NCI-H2196 (cell line): Measurements from ENCODE around the gene CHST15.
"Not testable (repeated sequence)": the region's sequence is repeated elsewhere in the genome, so short reads cannot be mapped to it uniquely, and the experiment has no call there.

Source experiments
- DNase-seq: peaks from one replicate; lab custom pipeline; 2025; ENCODE audit not compliant: unreplicated experiment; lab: John Stamatoyannopoulos, UW

The CHST15 gene

DNA sequence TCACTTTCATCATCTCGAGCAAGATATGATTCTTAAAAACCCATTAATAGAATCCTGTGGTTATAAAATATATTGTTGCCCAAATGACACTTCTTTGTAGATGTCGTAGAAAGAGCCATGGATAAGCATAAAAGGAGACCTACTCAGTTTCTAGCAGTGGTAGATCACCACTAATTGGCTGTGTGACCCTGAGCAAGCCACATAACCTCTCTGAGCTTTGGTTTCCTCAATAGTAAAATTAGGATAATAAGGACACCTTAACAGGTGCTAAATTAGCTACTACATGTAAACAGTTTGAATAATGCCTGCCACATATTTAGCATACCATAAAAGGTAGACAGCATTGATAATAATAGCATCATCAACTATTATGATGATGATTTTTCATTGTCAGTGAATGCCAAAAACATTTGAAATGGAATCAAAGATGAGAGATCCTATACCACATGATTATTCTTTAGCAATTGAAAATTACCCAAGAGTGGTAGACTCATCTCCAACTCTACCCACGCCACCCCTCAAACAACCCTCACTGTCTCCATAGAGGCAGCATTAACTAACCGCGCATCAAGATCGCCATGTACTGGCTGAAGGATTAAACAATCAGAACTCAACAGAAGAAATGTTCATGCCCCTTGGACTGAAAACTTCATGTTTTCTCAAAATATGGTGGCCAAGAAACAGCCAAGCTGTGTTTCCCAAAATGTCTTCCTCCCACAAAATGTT, 45.8 kb downstream of the CHST15 start:
- no peak for DNase-seq

DNA sequence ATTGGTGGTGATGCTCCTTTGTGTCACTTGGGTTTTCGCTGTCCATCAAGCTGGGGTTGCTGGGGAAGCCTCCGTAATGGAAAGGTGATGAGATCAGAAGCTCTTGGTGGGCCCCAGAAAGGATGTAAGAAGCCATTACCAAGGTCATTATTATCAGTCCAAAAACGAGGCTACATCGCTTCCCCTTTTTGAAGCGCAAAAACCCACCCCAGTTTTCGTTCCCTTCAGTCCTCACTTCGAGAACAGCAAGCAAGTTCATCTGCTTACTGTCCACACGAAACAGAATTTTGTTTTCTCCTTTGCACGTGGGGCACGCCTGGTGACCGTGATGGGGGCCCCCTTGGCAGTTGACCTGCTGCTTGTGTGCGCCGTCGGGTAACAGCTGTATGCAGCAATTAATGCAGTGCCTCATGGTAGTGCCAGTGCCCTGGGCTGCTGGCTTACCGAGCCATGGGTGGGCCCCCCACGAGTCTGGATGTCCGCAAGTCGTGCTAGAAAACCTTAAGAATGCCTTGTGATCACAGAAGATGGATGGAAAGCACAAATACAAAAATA, 47.5 kb downstream of the CHST15 start:
- no peak for DNase-seq

DNA sequence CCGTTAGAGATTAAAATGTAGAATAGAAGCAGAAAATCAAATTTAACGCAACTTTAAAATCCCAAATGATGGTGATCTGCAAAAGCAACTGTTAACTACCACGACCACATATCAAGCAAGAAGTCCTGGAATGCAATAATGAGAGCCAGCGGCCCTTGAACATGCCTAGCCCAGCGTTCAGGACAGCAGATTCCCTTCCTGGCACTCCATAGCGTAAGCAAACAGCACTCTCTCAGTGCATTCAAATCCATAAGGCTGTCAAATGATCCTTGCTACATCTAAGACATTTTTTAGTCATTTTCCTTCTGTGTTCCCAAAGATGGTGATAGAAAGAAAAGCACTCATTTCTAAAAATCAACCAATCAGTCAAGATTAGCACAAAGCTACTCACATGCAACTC, 48.1 kb downstream of the CHST15 start:
- no peak for DNase-seq

DNA sequence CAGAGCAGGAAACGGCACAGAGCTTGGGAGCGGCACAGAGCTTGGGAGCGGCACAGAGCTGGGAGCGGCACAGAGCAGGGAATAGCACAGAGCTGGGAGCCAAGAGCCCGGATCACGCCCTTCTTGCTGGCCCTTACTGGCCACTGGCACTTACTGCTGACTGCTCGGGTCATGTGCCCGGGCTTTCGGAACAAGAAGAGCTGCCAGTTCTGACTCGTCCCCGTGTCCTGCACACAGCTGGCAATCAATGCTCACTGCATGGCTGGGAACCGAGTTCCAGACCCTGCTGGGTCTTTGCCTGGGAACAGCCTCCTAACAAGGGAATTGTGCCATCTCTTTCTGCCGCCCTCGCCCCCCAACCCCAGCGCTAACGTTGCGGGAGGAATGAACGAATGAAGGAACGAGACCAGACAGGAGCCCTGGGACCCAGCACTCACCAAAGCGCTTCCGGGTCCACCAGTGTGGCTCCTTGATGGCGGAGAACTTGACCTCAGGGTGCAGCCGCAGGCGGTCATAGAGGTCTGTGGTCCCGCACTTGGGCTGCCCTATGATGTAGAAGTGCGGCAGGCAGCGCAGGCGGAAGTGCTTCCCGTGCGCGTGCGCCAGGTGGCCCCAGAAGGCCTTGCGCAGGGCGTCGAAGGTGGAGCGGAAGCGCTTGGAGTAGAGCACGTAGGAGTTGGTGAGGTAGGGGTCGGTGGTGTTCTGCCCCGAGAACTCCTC, 49.1 kb downstream of the CHST15 start:
- no peak for DNase-seq

- no peak for DNase-seq
Observed at GRCh38 chr10:124043310-124044142, 49.9 kb downstream of the CHST15 start.

DNA sequence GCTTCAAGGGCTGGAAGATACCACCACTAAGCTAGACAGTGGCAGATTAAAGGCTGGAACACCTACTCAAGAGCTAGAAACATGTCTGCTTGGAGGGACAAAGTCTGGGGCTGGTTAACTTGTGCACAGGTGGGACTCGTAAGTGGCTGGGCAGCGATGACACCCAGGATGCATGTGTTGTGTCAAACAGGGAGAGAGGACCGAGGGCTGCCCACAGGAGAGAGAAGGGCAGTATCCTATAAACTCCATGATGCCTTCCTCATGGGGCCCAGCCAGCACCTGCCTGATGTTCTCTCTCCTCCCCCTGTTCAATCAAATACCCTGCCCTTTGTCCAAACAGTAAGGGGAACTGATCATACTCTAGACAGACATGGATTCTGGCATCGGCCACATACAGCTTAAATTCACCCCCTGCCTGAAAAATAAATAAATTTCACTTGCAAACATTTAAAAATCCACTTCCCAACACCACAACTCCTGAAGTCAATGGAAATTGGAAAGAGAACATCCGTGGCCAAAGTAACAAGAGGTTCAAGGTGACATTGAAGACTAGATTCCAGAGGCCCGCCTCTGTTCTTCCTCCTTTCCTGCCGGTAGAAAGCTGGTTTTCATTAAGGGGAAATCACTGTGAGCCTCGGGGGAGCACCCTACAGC, 50.6 kb downstream of the CHST15 start:
- no peak for DNase-seq

- no peak for DNase-seq
Observed at GRCh38 chr10:124041675-124042445, 51.5 kb downstream of the CHST15 start.

- no peak for DNase-seq
Observed at GRCh38 chr10:124040451-124041188, 52.8 kb downstream of the CHST15 start.

GRCh38 chr10:124039483-124040013, 53.9 kb downstream of the CHST15 start:
- no peak for DNase-seq

DNA sequence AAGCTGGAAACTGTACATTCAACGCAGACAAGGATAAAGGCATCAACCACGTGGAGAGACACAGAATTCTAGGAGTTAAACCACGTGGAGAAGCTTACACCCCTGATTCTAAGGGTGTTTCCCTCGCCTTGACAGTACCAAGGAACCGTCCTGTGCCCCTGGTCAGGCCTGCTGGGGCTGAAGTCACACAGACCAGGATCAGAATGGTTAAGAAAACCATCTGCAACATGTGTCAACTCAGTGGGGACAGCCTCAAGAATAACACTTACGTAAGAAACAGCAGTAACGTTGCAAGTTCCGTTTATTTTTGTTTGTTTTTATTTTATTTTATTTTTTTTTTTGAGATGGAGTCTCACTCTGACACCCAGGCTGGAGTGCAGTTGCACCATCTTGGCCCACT, 55.6 kb downstream of the CHST15 start:
- DNase-seq, result no peak

GRCh38 chr10:124037286-124037685, 56.1 kb downstream of the CHST15 start:
- no peak for DNase-seq

DNA sequence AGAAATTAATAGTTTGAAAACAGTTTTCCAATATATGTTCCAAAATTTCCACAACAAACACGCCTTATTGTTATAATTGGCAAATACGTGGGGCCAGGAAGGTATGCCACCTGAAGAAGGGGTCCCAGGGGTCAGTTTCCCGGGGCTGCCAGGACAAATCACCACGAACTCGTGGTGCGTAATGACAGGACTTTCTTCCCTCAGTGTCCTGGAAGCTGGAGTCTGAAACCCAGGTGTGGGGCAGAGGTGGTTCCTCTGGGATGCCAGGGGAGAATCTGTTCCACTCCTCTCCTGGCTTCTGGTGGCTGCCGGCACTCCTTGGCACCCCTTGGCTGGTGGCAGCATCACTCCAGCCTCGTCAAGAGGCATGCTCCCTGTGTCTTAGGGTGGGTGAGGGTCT, 56.7 kb downstream of the CHST15 start:
- no peak for DNase-seq

DNA sequence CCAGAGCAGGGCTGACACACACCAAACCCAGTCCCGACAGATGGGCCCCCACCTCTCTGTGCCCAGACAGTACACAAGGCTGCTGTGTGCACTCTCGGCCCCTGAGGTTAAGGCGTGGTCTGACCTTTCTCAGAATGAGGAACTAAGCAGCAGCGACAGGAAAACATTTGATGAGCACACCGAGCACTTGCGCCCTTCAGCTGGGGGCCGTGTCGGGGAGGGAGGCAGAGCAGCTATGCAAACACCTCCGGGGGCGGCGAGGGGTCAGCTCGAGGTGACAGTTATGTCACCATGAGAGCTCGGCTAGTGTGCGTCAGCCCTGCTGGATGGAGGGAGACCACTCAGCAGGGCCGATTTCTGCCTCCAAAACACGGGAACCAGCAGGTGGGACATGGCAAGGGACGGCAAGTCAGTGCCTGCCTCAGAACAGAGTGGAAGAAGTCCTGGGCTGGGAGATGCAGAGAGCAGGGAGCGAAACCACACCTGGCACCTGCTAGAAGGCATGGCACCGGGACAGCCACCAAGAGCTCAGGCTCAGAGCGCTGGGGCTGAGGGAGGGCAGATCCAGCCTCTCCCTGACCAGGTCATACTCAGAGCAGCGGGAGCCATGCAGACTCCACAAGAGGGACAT, 57.4 kb downstream of the CHST15 start:
- no peak for DNase-seq

- DNase-seq, result no peak
Observed at GRCh38 chr10:124035306-124035927, 58.0 kb downstream of the CHST15 start.

- DNase-seq, result not testable (repeated sequence)
Observed at GRCh38 chr10:124034576-124035305, 58.7 kb downstream of the CHST15 start.

GRCh38 chr10:124033887-124034218, 59.5 kb downstream of the CHST15 start:
- DNase-seq, result no peak

DNA sequence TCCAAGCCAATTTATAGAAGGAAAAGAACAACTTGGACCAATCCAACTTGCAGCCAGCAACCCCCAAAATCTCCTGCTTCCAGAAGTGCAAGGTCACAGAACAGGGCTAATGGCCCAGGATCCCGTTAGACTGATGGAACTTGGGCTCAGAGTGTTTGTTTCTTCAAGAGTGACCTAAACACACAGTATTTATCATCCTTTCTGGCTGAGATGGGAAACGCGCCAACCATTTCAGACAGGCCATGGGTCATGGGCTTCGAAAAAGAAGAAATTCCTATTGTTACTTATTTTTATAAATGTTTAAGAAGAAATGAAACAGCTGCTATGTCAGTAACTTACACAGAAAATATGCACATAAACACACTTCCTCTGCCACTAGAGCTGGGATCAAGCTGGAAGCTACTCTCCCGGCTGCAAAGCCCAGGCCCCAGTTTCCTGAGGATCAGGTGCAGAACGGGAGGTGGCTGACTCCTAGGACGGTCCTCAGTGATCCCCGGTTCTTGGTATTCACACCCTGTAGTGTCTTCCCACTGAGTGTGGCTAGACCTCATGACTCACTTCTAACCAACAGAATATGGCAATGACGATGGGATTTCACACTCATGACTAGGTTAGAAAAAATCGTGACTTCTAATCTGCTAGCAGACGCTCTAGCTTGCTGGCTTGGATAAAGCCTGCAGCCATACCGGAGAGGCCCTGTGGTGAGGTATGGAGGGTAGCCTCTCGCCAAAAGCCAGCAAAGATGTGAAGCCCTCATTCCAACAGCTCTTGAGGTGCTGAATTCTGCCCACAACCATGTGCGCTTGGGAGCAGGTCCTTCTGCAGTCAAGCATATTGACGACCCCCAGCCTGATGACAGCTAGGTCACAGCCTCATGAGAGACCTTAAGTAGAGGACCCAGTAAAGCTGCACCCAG, 60.2 kb downstream of the CHST15 start:
- no peak for DNase-seq
